Astrocyte (in vitro differentiated cells and primary cell): Measurements from ENCODE around the gene JAKMIP2. TPM values are rescaled to one million over a fixed set of nuclear protein-coding genes. Genes with fewer than 3 reads are reported as not detected.

Source experiments
- DNase-seq: peaks from one replicate; pipeline ENCODE4 v3.0.0-alpha.2; 2010; ENCODE audit warnings: low read depth
- FAIRE-seq: peaks from 2 replicates; lab custom pipeline; 2011; peaks lifted over from hg19 to GRCh38; lab: Jason Lieb, UNC
- H2AFZ ChIP-seq: 2 replicates; pipeline ENCODE4 v1.6.0; 2012; ENCODE audit warnings: low read depth, low read length, inconsistent platforms
- H3K27ac ChIP-seq: 2 replicates; pipeline ENCODE4 v1.5.1; 2011; ENCODE audit warnings: low read depth, low read length, inconsistent platforms
- H3K27me3 ChIP-seq: 2 replicates; pipeline ENCODE4 v1.6.0; 2011; ENCODE audit warnings: low read length, inconsistent platforms; ENCODE audit not compliant: insufficient read depth
- H3K36me3 ChIP-seq: 2 replicates; pipeline ENCODE4 v1.5.1; 2011; ENCODE audit warnings: low read length, inconsistent platforms; ENCODE audit not compliant: insufficient read depth
- H3K4me1 ChIP-seq: 2 replicates; pipeline ENCODE4 v1.5.1; 2011; ENCODE audit warnings: low read length, inconsistent platforms; ENCODE audit not compliant: insufficient read depth
- H3K4me2 ChIP-seq: 2 replicates; pipeline ENCODE4 v1.6.0; 2012; ENCODE audit warnings: low read length, inconsistent platforms
- H3K4me3 ChIP-seq: 2 replicates; pipeline ENCODE4 v1.5.1; 2011; ENCODE audit warnings: low read depth, mild to moderate bottlenecking, low read length, inconsistent platforms; ENCODE audit not compliant: insufficient read depth
- H3K79me2 ChIP-seq: 2 replicates; pipeline ENCODE4 v1.6.0; 2012; ENCODE audit warnings: mild to moderate bottlenecking, low read length, inconsistent platforms; ENCODE audit not compliant: insufficient read depth
- H3K9ac ChIP-seq: 2 replicates; pipeline ENCODE4 v1.6.0; 2012; ENCODE audit warnings: mild to moderate bottlenecking, low read length, inconsistent platforms
- H3K9me3 ChIP-seq: 2 replicates; pipeline ENCODE4 v1.5.1; 2012; ENCODE audit warnings: low read depth, mild to moderate bottlenecking, low read length, inconsistent platforms; ENCODE audit not compliant: insufficient read depth
- H4K20me1 ChIP-seq: 2 replicates; pipeline ENCODE4 v1.6.0; 2012; ENCODE audit warnings: low read length, inconsistent platforms; ENCODE audit not compliant: insufficient read depth
- H3K27ac Mint-ChIP-seq: one replicate; pipeline ENCODE4 v1.8.0; 2021; ENCODE audit warnings: mild to moderate bottlenecking, mixed read lengths; ENCODE audit not compliant: unreplicated experiment
- H3K27me3 Mint-ChIP-seq: one replicate; pipeline ENCODE4 v1.8.0; 2021; ENCODE audit warnings: low read depth, mixed read lengths; ENCODE audit not compliant: unreplicated experiment
- H3K36me3 Mint-ChIP-seq: one replicate; pipeline ENCODE4 v1.8.0; 2021; ENCODE audit warnings: low read depth, mixed read lengths; ENCODE audit not compliant: unreplicated experiment
- H3K4me1 Mint-ChIP-seq: one replicate; pipeline ENCODE4 v1.8.0; 2021; ENCODE audit warnings: low read depth, mixed read lengths; ENCODE audit not compliant: unreplicated experiment
- H3K4me3 Mint-ChIP-seq: one replicate; pipeline ENCODE4 v1.8.0; 2021; ENCODE audit warnings: mild to moderate bottlenecking, moderate library complexity, mixed read lengths; ENCODE audit not compliant: unreplicated experiment
- H3K9me3 Mint-ChIP-seq: one replicate; pipeline ENCODE4 v1.8.0; 2021; ENCODE audit warnings: mild to moderate bottlenecking, mixed read lengths; ENCODE audit not compliant: unreplicated experiment
- CTCF ChIP-seq: IDR thresholded peaks from 2 replicates; pipeline ENCODE4 v1.5.1; 2011; ENCODE audit warnings: low read depth, mild to moderate bottlenecking, inconsistent platforms, low read length, moderate library complexity; ENCODE audit not compliant: insufficient read depth
- EZH2 ChIP-seq: IDR thresholded peaks from 2 replicates; pipeline ENCODE4 v1.6.1; 2012; ENCODE audit warnings: mild to moderate bottlenecking, low read length, inconsistent platforms; ENCODE audit not compliant: insufficient read depth
- total RNA-seq: library from RNA; stranded (reverse); gene quantifications from 2 replicates; pipeline ENCODE4 v1.2.1, GENCODE V29; 2021

JAKMIP2 gene
- total RNA-seq, 1 donor from 2014 or later = 15.1 TPM

- TF ChIP-seq EZH2 = no peak
- H3K4me2 ChIP-seq = no peak overlapping the region
- no peak overlapping the region for H2AFZ ChIP-seq
- Mint-ChIP-seq H3K27me3 (no peaks in the 10 kb centered on the region), H3K4me1 (no peaks in the 10 kb centered on the region), H3K4me3 (no peak overlapping the region), H3K9me3 (no peaks in the 10 kb centered on the region), H3K27ac (no peak overlapping the region), H3K36me3 (peaks cover 14% of the 10 kb centered on the region)
- H3K27me3 ChIP-seq = no peaks in the 10 kb centered on the region
- H3K27ac ChIP-seq = no peak overlapping the region
- no peaks in the 10 kb centered on the region for H3K4me1 ChIP-seq
- no peaks in the 10 kb centered on the region for H4K20me1 ChIP-seq
- H3K9ac ChIP-seq = no peak overlapping the region
- DNase-seq (no peak), FAIRE-seq (no peak)
- H3K4me3 ChIP-seq = no peak overlapping the region
- H3K9me3 ChIP-seq = no peaks in the 10 kb centered on the region
- no peaks in the 10 kb centered on the region for H3K36me3 ChIP-seq
- no peaks in the 10 kb centered on the region for H3K79me2 ChIP-seq
Measured at GRCh38 chr5:147669169-147669869, 113.2 kb downstream of the JAKMIP2 start.

- Mint-ChIP-seq H3K36me3 (peaks cover 17% of the 10 kb centered on the region), H3K4me3 (no peak overlapping the region), H3K27ac (no peak overlapping the region), H3K27me3 (no peaks in the 10 kb centered on the region), H3K4me1 (no peaks in the 10 kb centered on the region), H3K9me3 (peaks cover 4% of the 10 kb centered on the region)
- no peak overlapping the region for H3K9ac ChIP-seq
- FAIRE-seq (no peak), DNase-seq (no peak)
- no peaks in the 10 kb centered on the region for H3K27me3 ChIP-seq
- H3K79me2 ChIP-seq = no peaks in the 10 kb centered on the region
- no peak overlapping the region for H2AFZ ChIP-seq
- H3K4me2 ChIP-seq = no peak overlapping the region
- no peak overlapping the region for H3K4me3 ChIP-seq
- TF ChIP-seq EZH2 (no peak), CTCF (no peak)
- H3K4me1 ChIP-seq = no peaks in the 10 kb centered on the region
- no peaks in the 10 kb centered on the region for H3K36me3 ChIP-seq
- H3K27ac ChIP-seq = no peak overlapping the region
- H4K20me1 ChIP-seq = no peaks in the 10 kb centered on the region
- no peaks in the 10 kb centered on the region for H3K9me3 ChIP-seq
Measured at GRCh38 chr5:147668385-147668784, 114.1 kb downstream of the JAKMIP2 start.

GRCh38 chr5:147667363-147667762 is 115.2 kb downstream of the JAKMIP2 start:
- FAIRE-seq = no peak

More at GRCh38 chr5:147667363-147667762, 115.2 kb downstream of the JAKMIP2 start:
- H3K36me3 ChIP-seq = no peaks in the 10 kb centered on the region
- no peaks in the 10 kb centered on the region for H3K27me3 ChIP-seq
- Mint-ChIP-seq H3K27me3 (no peaks in the 10 kb centered on the region), H3K9me3 (peaks cover 5% of the 10 kb centered on the region), H3K36me3 (peaks cover 21% of the 10 kb centered on the region), H3K4me3 (no peak overlapping the region), H3K27ac (no peak overlapping the region), H3K4me1 (no peaks in the 10 kb centered on the region)
- H3K4me2 ChIP-seq = no peak overlapping the region
- no peak overlapping the region for H3K4me3 ChIP-seq
- H3K9ac ChIP-seq = no peak overlapping the region
- no peaks in the 10 kb centered on the region for H3K9me3 ChIP-seq
- no peaks in the 10 kb centered on the region for H4K20me1 ChIP-seq
- H3K79me2 ChIP-seq = no peaks in the 10 kb centered on the region
- TF ChIP-seq CTCF = no peak
- no peak for TF ChIP-seq EZH2
- H3K27ac ChIP-seq = no peak overlapping the region
- DNase-seq = no peak
- no peak overlapping the region for H2AFZ ChIP-seq
- no peaks in the 10 kb centered on the region for H3K4me1 ChIP-seq
